ENCODE data around the gene NPTXR.

The NPTXR gene

GRCh38 chr22:38850941-38851849, 7.4 kb upstream of the NPTXR start:
- no peak for DNase-seq

GRCh38 chr22:38850399-38850798, 6.6 kb upstream of the NPTXR start:
- DNase-seq = no peak

GRCh38 chr22:38849811-38850210, 6.0 kb upstream of the NPTXR start:
- DNase-seq = no peak

GRCh38 chr22:38846412-38846811, 2.6 kb upstream of the NPTXR start:
- DNase-seq = no peak

GRCh38 chr22:38845004-38845740, 1.3 kb upstream of the NPTXR start:
- no peak for DNase-seq

- no peak for DNase-seq
Observed at GRCh38 chr22:38844315-38845003, 631 bp upstream of the NPTXR start.

- DNase-seq = peak; percentile 55
Observed at GRCh38 chr22:38843201-38843656, 599 bp downstream of the NPTXR start.

- no peak for DNase-seq
Observed at GRCh38 chr22:38842512-38843200, 1.2 kb downstream of the NPTXR start.

- no peak for DNase-seq
Observed at GRCh38 chr22:38841635-38842034, 2.2 kb downstream of the NPTXR start.

GRCh38 chr22:38841211-38841610, 2.6 kb downstream of the NPTXR start:
- DNase-seq = no peak

- DNase-seq = no peak
Observed at GRCh38 chr22:38840129-38840528, 3.7 kb downstream of the NPTXR start.

GRCh38 chr22:38839686-38840085, 4.1 kb downstream of the NPTXR start:
- no peak for DNase-seq

GRCh38 chr22:38837414-38837928, 6.4 kb downstream of the NPTXR start:
- no peak for DNase-seq

- no peak for DNase-seq
Observed at GRCh38 chr22:38835888-38836301, 7.9 kb downstream of the NPTXR start.

- DNase-seq = no peak
Observed at GRCh38 chr22:38834991-38835390, 8.8 kb downstream of the NPTXR start.

GRCh38 chr22:38834215-38834953, 9.4 kb downstream of the NPTXR start:
- no peak for DNase-seq

GRCh38 chr22:38833061-38833460, 10.8 kb downstream of the NPTXR start:
- DNase-seq = no peak

GRCh38 chr22:38832005-38832978, 11.5 kb downstream of the NPTXR start:
- no peak for DNase-seq

GRCh38 chr22:38831166-38831945, 12.5 kb downstream of the NPTXR start:
- DNase-seq = no peak

GRCh38 chr22:38830845-38831108, 13.1 kb downstream of the NPTXR start:
- DNase-seq = no peak

Data from activated gamma-delta T cell treated with Interleukin-2 at 50 U/mL for 16 hours (primary cell).